IPS-20b (cell line): ENCODE measurements around the gene TAS2R41.
"Not testable (repeated sequence)": the region's sequence is repeated elsewhere in the genome, so short reads cannot be mapped to it uniquely, and the experiment has no call there.

Experiments used
- H3K27ac ChIP-seq: one replicate; pipeline ENCODE4 v1.5.1; 2013; ENCODE audit warnings: low read length
- H3K27me3 ChIP-seq: 2 replicates; pipeline ENCODE4 v1.6.1; 2013; ENCODE audit warnings: mild to moderate bottlenecking, low read length, inconsistent platforms; ENCODE audit not compliant: insufficient read depth
- H3K36me3 ChIP-seq: 2 replicates; pipeline ENCODE4 v1.6.1; 2013; ENCODE audit warnings: low read depth, mild to moderate bottlenecking, inconsistent platforms, low read length, moderate library complexity; ENCODE audit not compliant: insufficient read depth
- H3K4me1 ChIP-seq: 2 replicates; pipeline ENCODE4 v1.6.1; 2013; ENCODE audit warnings: mild to moderate bottlenecking, control low read depth, inconsistent platforms, low read length, moderate library complexity; ENCODE audit not compliant: insufficient read depth
- H3K4me3 ChIP-seq: 2 replicates; pipeline ENCODE4 v1.5.1; 2013; ENCODE audit warnings: mild to moderate bottlenecking, low read length, inconsistent platforms
- H3K9ac ChIP-seq: 2 replicates; pipeline ENCODE4 v1.6.1; 2013; ENCODE audit warnings: low read depth, mild to moderate bottlenecking, inconsistent platforms, low read length, moderate library complexity
- H3K9me3 ChIP-seq: 2 replicates; pipeline ENCODE4 v1.6.1; 2013; ENCODE audit warnings: mild to moderate bottlenecking, low read depth, low read length, inconsistent platforms; ENCODE audit not compliant: insufficient read depth

The TAS2R41 gene

DNA sequence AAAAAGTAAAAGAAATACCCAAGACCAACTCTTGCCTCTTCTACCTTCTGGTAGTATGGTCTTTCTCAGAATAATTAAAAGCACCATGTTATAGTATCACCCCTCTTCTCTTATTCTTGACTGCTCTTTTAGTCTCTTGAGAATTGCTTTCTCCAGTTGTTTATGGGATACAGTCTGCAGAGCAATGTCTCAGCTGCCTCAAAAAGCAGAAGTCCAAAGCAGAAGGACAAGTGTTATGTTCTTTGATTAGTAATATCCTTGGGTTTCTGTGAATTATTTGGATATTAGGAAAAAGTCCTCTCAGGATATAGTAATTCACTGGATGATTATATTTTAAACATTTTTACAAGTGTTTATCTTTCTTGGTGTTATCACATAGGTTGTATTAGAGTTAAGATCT, 7.4 kb downstream of the TAS2R41 start:
- H3K4me1 ChIP-seq = no peaks in the 10 kb centered on the region
- no peak overlapping the region for H3K9ac ChIP-seq

DNA sequence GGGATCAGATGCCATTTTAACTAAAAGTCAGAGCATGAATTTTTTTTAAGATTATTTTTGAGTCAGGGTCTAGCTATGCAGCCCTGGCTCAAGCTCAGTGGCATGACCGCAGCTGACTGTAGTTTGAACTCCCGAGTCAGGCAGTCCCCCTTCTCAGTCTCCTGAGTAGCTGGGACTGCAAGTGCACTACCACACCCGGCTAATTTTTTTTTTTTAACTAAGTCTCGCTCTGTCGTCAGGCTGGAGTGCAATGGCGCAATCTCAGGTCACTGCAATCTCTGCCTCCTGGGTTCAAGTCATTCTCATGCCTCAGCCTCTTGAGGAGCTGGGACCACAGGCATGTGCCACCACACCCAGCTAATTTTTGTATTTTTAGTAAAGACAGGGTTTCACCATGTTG, 7.8 kb downstream of the TAS2R41 start:
- Histone ChIP-seq H3K9me3 (no peaks in the 10 kb centered on the region), H3K36me3 (no peaks in the 10 kb centered on the region), H3K27ac (no peak overlapping the region), H3K27me3 (no peaks in the 10 kb centered on the region), H3K4me3 (no peak overlapping the region), H3K4me1 (no peaks in the 10 kb centered on the region), H3K9ac (no peak overlapping the region)

More for the DNA sequence above, 7.4 kb downstream of the TAS2R41 start:
- Histone ChIP-seq H3K4me3 (no peak overlapping the region), H3K27me3 (no peaks in the 10 kb centered on the region), H3K27ac (no peak overlapping the region), H3K36me3 (no peaks in the 10 kb centered on the region), H3K9me3 (no peaks in the 10 kb centered on the region)

DNA sequence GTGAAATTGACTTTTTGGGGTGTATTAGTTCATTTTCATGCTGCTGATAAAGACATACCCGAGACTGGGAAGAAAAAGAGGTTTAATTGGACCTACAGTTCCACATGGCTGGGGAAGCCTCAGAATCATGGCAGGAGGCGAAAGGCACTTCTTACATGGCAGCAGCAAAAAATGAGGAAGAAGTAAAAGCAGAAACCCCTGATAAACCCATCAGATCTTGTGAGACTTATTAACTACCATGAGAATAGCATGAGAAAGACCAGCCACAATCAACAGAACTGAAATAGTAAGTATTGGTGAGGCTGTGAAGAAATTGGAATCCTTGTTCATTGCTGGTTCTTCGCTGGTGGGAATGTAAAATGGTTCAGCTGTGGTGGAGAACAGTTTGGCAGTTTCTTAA, 8.6 kb downstream of the TAS2R41 start:
- H3K4me3 ChIP-seq, H3K27me3 ChIP-seq, H3K4me1 ChIP-seq, H3K9me3 ChIP-seq, H3K36me3 ChIP-seq, H3K27ac ChIP-seq, H3K9ac ChIP-seq: not testable (repeated sequence)

DNA sequence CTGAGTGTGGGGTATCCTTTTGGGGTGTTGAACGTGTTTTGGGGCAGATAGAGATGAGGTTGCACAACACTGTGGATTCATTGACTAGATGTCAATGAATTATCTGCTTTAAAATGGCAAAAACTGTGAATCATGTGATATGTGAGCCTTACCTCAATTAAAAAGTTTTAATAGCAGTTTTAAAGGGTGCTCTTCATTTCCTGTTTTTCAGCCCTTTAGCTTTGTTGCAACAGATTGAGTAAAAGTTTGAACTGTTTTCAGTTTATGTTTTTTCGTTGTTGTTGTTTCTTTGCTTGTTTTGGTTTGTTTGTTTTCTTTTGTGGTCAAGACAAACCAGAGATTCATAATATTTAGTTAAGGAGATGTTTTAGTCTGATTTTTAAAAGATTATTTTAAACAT, 9.4 kb downstream of the TAS2R41 start:
- H3K27me3 ChIP-seq = no peaks in the 10 kb centered on the region
- H3K36me3 ChIP-seq = no peaks in the 10 kb centered on the region
- no peaks in the 10 kb centered on the region for H3K4me1 ChIP-seq
- no peak overlapping the region for H3K27ac ChIP-seq
- no peaks in the 10 kb centered on the region for H3K9me3 ChIP-seq
- no peak overlapping the region for H3K4me3 ChIP-seq
- no peak overlapping the region for H3K9ac ChIP-seq

DNA sequence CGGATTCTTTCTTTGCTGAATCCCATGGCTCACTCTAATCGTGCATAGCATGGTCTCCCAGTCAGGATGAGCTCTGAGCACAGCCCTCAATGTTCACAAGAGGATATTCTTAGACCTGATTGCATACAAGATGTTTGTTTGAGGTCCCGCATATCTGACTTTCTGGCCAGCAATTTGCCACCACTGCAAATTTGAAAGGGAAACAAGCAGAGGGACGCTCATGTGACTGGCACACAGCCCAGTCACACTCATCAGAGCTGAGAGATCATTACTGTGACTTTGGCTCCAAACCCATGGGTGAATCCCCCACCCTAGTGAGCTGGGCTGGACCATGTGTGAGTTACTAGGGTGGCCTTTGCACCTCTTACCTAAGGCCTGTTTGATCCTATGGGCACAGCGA, 9.9 kb downstream of the TAS2R41 start:
- Histone ChIP-seq H3K36me3 (no peaks in the 10 kb centered on the region), H3K4me1 (no peaks in the 10 kb centered on the region), H3K27ac (no peak overlapping the region), H3K9ac (no peak overlapping the region), H3K9me3 (no peaks in the 10 kb centered on the region), H3K4me3 (no peak overlapping the region), H3K27me3 (no peaks in the 10 kb centered on the region)

DNA sequence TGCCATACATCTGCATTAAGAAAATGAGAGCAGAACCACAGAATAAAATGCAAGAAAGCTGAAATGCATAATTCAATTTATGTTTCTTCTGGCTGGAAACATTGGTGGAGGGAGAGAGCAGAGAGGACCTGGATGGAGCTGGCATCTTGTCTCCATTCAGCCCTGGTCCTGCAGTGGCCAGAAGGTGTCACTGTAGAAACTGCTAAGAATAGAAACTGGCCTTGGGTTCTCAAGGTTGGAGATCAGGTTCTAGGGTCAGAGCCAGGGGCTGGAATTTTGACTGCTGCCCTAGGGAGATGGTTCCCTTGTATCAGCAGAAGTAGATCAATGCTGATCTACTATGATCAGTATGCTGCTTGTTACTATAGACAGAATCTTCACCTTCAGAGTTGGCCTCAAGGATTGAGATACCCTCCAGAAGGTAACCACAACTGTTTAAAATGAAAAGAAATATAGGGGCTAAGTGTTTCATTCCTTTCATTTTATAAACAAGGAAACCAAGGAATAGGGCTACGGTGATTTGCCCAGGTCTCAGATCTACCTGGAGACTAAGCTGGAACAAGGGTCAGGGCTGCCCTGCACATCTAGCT, 13.1 kb downstream of the TAS2R41 start:
- H3K27ac ChIP-seq = no peak overlapping the region
- H3K4me3 ChIP-seq = no peak overlapping the region
- no peaks in the 10 kb centered on the region for H3K9me3 ChIP-seq
- no peaks in the 10 kb centered on the region for H3K36me3 ChIP-seq
- H3K9ac ChIP-seq = no peak overlapping the region
- H3K4me1 ChIP-seq = no peaks in the 10 kb centered on the region
- no peaks in the 10 kb centered on the region for H3K27me3 ChIP-seq

- Histone ChIP-seq H3K9ac (no peak overlapping the region), H3K36me3 (no peaks in the 10 kb centered on the region), H3K27me3 (no peaks in the 10 kb centered on the region), H3K4me1 (no peaks in the 10 kb centered on the region), H3K4me3 (no peak overlapping the region), H3K9me3 (no peaks in the 10 kb centered on the region), H3K27ac (no peak overlapping the region)
Observed at GRCh38 chr7:143492043-143492471, 14.4 kb downstream of the TAS2R41 start.

DNA sequence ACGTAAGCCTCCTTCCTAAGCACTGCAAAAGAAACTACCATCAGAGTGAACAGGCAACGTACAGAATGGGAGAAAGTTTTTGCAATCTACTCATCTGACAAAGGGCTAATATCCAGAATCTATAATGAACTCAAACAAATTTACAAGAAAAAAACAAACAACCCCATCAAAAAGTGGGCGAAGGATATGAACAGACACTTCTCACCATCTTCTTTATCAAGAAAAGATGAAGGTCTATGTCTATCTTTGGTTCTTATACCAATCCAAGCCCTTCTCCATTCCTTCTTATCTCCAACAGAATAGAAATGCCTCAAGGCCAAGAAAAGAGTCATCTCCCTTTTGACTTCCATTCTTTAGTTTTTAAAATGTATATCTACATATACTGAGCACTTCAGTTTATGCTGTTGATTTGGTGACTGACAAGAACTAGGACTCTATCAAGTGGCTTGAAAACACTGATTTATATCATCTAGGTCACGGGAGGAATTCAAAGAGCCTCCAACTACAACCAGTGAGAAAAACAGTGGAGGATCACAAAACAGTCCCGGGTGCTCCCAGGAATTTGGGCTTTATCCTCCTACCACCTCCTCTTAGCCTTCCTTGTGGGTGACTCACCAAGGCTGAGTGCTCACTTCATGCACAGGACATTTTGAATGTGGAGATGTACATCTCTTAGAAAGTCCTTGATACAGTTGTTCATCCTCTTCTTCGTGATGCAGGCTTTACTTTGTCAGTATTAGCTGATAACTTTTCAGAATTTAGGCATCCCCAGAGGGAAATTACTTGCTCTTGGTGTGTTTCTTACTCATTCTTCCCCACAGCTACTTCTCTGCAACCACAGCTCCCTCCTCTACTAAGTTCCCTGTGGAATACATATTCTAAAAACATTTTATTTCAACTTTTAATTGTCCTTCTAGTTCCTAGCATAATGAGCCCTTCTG, 15.4 kb downstream of the TAS2R41 start:
- no peaks in the 10 kb centered on the region for H3K4me1 ChIP-seq
- no peak overlapping the region for H3K27ac ChIP-seq
- no peak overlapping the region for H3K9ac ChIP-seq
- H3K36me3 ChIP-seq = no peaks in the 10 kb centered on the region
- H3K27me3 ChIP-seq = no peaks in the 10 kb centered on the region
- no peaks in the 10 kb centered on the region for H3K9me3 ChIP-seq
- H3K4me3 ChIP-seq = no peak overlapping the region

DNA sequence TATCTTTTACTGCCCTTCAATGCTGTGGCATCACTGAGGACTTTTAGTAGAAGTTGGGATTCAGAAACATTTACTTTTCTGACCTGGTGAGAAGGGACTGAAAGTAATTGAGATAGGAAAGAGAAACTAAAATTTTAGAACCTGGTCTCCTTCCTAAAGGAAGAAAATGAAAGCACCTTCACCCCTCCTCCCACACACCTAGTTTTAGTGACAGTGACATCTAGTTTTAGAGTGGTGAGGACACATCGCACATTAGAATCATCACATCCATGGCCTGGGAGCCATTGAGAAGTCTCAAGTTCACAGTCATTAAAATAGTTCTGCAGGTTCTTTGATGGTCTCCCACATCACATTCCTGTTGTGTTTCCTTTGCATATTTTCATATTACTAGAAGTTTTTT, 16.1 kb downstream of the TAS2R41 start:
- H3K27me3 ChIP-seq = no peaks in the 10 kb centered on the region
- no peaks in the 10 kb centered on the region for H3K4me1 ChIP-seq
- H3K9me3 ChIP-seq = no peaks in the 10 kb centered on the region
- H3K27ac ChIP-seq = no peak overlapping the region
- H3K4me3 ChIP-seq = no peak overlapping the region
- H3K36me3 ChIP-seq = no peaks in the 10 kb centered on the region
- H3K9ac ChIP-seq = no peak overlapping the region

GRCh38 chr7:143494622-143495021, 16.9 kb downstream of the TAS2R41 start:
- no peak overlapping the region for H3K4me3 ChIP-seq
- no peaks in the 10 kb centered on the region for H3K4me1 ChIP-seq
- H3K9ac ChIP-seq = no peak overlapping the region
- no peaks in the 10 kb centered on the region for H3K9me3 ChIP-seq
- H3K36me3 ChIP-seq = no peaks in the 10 kb centered on the region
- no peak overlapping the region for H3K27ac ChIP-seq
- H3K27me3 ChIP-seq = no peaks in the 10 kb centered on the region

DNA sequence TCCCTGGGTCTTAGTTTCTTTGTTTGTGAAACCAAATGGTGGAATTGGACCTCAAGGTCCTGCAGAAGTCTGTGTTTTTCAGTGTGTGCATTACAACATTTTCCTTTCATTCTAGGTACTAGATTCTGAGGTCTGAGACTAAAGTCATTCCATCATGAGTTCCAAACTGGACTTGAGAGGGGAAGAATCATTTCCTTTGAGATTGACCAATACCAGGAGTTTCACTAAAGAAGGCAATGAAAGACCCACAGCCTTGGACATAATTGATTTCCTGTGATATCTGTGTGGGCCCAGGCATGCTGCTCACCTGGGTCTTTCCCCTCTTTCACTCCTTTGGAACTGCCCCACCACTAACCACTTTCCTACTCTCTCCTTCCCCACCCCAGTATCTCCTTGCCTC, 18.2 kb downstream of the TAS2R41 start:
- Histone ChIP-seq H3K9ac (no peak overlapping the region), H3K4me3 (no peak overlapping the region), H3K4me1 (no peaks in the 10 kb centered on the region), H3K9me3 (no peaks in the 10 kb centered on the region), H3K36me3 (no peaks in the 10 kb centered on the region), H3K27ac (no peak overlapping the region), H3K27me3 (no peaks in the 10 kb centered on the region)

DNA sequence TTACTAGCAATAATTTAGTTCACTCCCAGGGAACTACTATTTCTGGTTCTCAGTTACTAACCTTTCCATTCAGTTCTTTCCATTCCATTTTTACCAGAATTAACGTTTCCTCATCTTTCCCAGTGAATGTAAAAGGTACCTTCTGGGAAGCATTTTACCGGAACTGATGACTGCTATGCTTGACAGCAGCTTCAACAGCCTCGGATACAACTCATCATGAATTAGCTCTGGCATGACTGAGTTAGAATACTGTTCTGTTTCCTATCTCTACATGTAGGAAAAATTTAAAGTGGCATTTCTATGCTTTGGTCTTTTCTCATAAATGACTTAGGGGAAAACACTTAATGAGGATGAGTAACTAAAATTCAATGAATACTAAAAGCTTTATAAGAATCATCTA, 18.6 kb downstream of the TAS2R41 start:
- H3K27me3 ChIP-seq = no peaks in the 10 kb centered on the region
- no peak overlapping the region for H3K9ac ChIP-seq
- no peaks in the 10 kb centered on the region for H3K4me1 ChIP-seq
- no peak overlapping the region for H3K4me3 ChIP-seq
- no peak overlapping the region for H3K27ac ChIP-seq
- no peaks in the 10 kb centered on the region for H3K9me3 ChIP-seq
- no peaks in the 10 kb centered on the region for H3K36me3 ChIP-seq
